HEK293T (cell line): Measurements from ENCODE around the gene TP53.

ENCODE experiments used
- CTBP1 ChIP-seq: fragments of 450-650 bp; IDR thresholded peaks from 2 replicates; pipeline ENCODE4 v1.6.1; 2016; ENCODE audit warnings: borderline replicate concordance
- FOXA1 ChIP-seq: fragments of 450-650 bp; IDR thresholded peaks from 2 replicates; pipeline ENCODE4 v1.6.1; 2016; ENCODE audit warnings: mild to moderate bottlenecking
- FOXK2 ChIP-seq: fragments of 450-650 bp; IDR thresholded peaks from 2 replicates; pipeline ENCODE4 v1.6.1; 2016; ENCODE audit warnings: mild to moderate bottlenecking
- FOXM1 ChIP-seq: fragments of 450-650 bp; IDR thresholded peaks from 2 replicates; pipeline ENCODE4 v1.6.1; 2017; ENCODE audit warnings: mild to moderate bottlenecking, borderline replicate concordance
- LEF1 ChIP-seq: fragments of 450-650 bp; IDR thresholded peaks from 2 replicates; pipeline ENCODE4 v1.6.1; 2017; ENCODE audit warnings: mild to moderate bottlenecking, borderline replicate concordance
- ZNF384 ChIP-seq: fragments of 450-650 bp; IDR thresholded peaks from 2 replicates; pipeline ENCODE4 v1.6.1; 2016

- TF ChIP-seq LEF1 (no peak), FOXK2 (no peak), FOXM1 (no peak), ZNF384 (no peak), CTBP1 (no peak), FOXA1 (no peak)
Observed at GRCh38 chr17:7705269-7706255, 18.3 kb upstream of the TP53 start.
